GM23248 (cell line): Measurements from ENCODE around the gene GALNT7.

Source experiments
- EZH2 ChIP-seq: fragments of 200-600 bp; sonication (generic); IDR thresholded peaks from 2 replicates; pipeline ENCODE4 v1.6.1; 2018; ENCODE audit warnings: antibody characterized with exemption, mild to moderate bottlenecking; ENCODE audit not compliant: insufficient read depth, poor library complexity, severe bottlenecking
- EZH2phosphoT487 ChIP-seq: fragments of 200-600 bp; sonication (generic); IDR thresholded peaks from 2 replicates; pipeline ENCODE4 v1.6.1; 2018; ENCODE audit warnings: antibody characterized with exemption, moderate library complexity, mild to moderate bottlenecking, low read depth; ENCODE audit not compliant: insufficient read depth

GRCh38 chr4:173294444-173294843, 125.8 kb downstream of the GALNT7 start:
- TF ChIP-seq EZH2phosphoT487 (no peak), EZH2 (no peak)
